H1 (cell line): Measurements from ENCODE around the gene CREB3L4. TPM values are rescaled to one million over a fixed set of nuclear protein-coding genes. Genes with fewer than 3 reads are reported as not detected.

Experiments used
- ATF3 ChIP-seq: IDR thresholded peaks from 2 replicates; pipeline ENCODE4 v1.6.1; 2011; ENCODE audit warnings: low read depth, mild to moderate bottlenecking, low read length; ENCODE audit not compliant: insufficient read depth
- CHD7 ChIP-seq: fragments of 300-600 bp; sonication (generic); IDR thresholded peaks from 2 replicates; pipeline ENCODE4 v1.7.1; 2012; ENCODE audit warnings: low read length, moderate library complexity, mild to moderate bottlenecking, inconsistent platforms; ENCODE audit not compliant: insufficient replicate concordance
- EP300 ChIP-seq, 2 experiments: IDR thresholded peaks; 1 replicate in 1 of 2; 2 replicates in 1 of 2; pipeline ENCODE4 v1.6.1; 2011 to 2012; ENCODE audit warnings: low read depth in 2 of 2, low read length in 2 of 2, mild to moderate bottlenecking in 2 of 2, borderline replicate concordance in 1 of 2, inconsistent platforms in 1 of 2, moderate library complexity in 1 of 2
- KDM4A ChIP-seq: IDR thresholded peaks from one replicate; pipeline ENCODE4 v1.7.1; 2012; ENCODE audit warnings: low read depth, mild to moderate bottlenecking, moderate library complexity, low read length, inconsistent platforms; ENCODE audit not compliant: severe bottlenecking
- MAFK ChIP-seq: IDR thresholded peaks from 2 replicates; pipeline ENCODE4 v1.6.1; 2012; ENCODE audit warnings: low read depth, mild to moderate bottlenecking, improper control_type of control experiment, low read length
- SIX5 ChIP-seq: IDR thresholded peaks from 2 replicates; pipeline ENCODE4 v1.6.1; 2011; ENCODE audit warnings: mild to moderate bottlenecking, low read depth, low read length
- SP2 ChIP-seq: IDR thresholded peaks from 2 replicates; pipeline ENCODE4 v1.6.1; 2012; ENCODE audit warnings: mild to moderate bottlenecking, low read length, inconsistent platforms
- polyA plus RNA-seq, 7 experiments: library from polyadenylated mRNA; depleted of rRNA in 3 of 7; stranded (reverse) in 5 of 7; unstranded in 2 of 7; fragments of >200 nt in 5 of 7; fragments of 200-250 nt in 2 of 7; gene quantifications; 1 replicate in 5 of 7; 2 replicates in 1 of 7; 4 replicates in 1 of 7; pipeline versions ENCODE4 v1.2.1 to v1.2.3, GENCODE V29; 2011 to 2013; ENCODE audit warnings: missing spikeins in 2 of 7, mixed read lengths in 2 of 7
- total RNA-seq: library from RNA; stranded (reverse); fragmentation: NEBNext Ultra II Directional; extraction: Animal tissue kit (Norgen Biotek cat#: 25700); gene quantifications from 2 replicates; pipeline ENCODE4 v1.2.1, GENCODE V29; 2021

Gene CREB3L4
- total and polyA plus RNA-seq, 2 of the 8 experiments (the other 6 are each of a cell fraction or from before 2014, with no cell fraction given), result 34.4 to 54.0 TPM

DNA sequence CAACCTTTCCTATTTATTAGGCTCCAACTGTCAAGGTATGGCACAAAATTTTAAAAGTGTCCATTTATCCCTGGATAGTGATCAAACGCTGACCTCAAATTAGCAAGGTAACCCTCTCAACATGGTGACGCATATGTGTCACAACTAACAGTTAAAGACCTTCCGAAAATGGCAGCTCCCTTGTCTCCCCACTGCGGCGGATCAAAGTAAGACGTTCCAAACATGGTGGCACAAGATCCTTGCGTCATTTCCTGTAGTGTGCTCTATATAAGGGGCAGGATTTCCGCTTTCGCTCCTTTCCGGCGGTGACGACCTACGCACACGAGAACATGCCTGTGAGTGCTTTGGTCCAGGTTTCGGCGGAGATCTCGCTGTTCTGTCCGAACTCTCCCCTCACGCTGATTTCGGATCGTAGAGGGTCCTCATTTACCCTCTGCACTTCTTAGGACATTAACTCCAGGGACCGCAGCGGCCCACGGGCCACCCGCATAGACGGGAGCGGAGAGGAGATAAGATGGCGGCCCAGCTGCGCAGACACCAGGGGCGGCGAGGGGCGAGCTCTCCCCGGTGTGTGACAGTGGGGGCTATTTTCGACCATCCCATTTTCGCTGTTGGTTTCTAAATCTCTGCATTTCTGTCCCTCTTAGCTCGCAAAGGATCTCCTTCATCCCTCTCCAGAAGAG lies 22.9 kb downstream of the CREB3L4 start, which contains the start of gene RPS27 (continued):
- TF ChIP-seq CHD7, result no peak
- no peak for TF ChIP-seq KDM4A
- TF ChIP-seq MAFK, result no peak
- no peak for TF ChIP-seq ATF3
- TF ChIP-seq SIX5, result peak; percentile 55; the same call in 1 of the 2 replicates
- TF ChIP-seq SP2, result no peak
- no peak for TF ChIP-seq EP300 (IDR thresholded peaks at IDR 0.05; ENCODE audit: borderline replicate concordance in 1 of 2, low read depth in 2 of 2, low read length in 2 of 2)
